IMR-90 (cell line): ENCODE measurements around the gene PRKN. TPM values are rescaled to one million over a fixed set of nuclear protein-coding genes. Genes with fewer than 3 reads are reported as not detected.

Source experiments
- ATAC-seq: fragments of 200-7000 bp; cut with Tn5 transposase; 2 replicates; pipeline ENCODE4 v1.9.1; 2020; ENCODE audit warnings: low read depth, mild to moderate bottlenecking, moderate library complexity
- BruUV-seq: library from RNA; stranded (reverse); fragments of 400-500 nt; replicated peaks from 2 replicates; lab custom pipeline; 2021; lab: Mats Ljungman, UMichigan
- CTCF ChIA-PET: fragments of 300-600 bp; formaldehyde crosslinking; extraction: SDS; loops from one replicate; lab custom pipeline; 2021; ENCODE audit warnings: antibody characterized with exemption; lab: Yijun Ruan, JAX
- POLR2A ChIA-PET: fragments of 300-600 bp; sonication (Branson Sonifier 250); formaldehyde crosslinking; loops from one replicate; lab custom pipeline; 2022; ENCODE audit warnings: antibody characterized with exemption; ENCODE audit not compliant: unreplicated experiment; lab: Charles Lee
- DNase-seq: peaks from one replicate; pipeline ENCODE4 v3.0.0; 2013
- H2AFZ ChIP-seq: replicated peaks from 2 replicates; pipeline ENCODE3; 2013; ENCODE audit warnings: low read length, mild to moderate bottlenecking; ENCODE audit not compliant: poor library complexity
- H2AK5ac ChIP-seq: 2 replicates; pipeline ENCODE4 v1.6.1; 2013; ENCODE audit warnings: low read depth, low read length, inconsistent platforms
- H2AK9ac ChIP-seq: replicated peaks from 2 replicates; pipeline ENCODE3; 2013; ENCODE audit warnings: mild to moderate bottlenecking, low read depth, low read length, moderate library complexity; ENCODE audit not compliant: poor library complexity
- H2BK120ac ChIP-seq: 2 replicates; pipeline ENCODE4 v1.6.1; 2013; ENCODE audit warnings: low read depth, low read length, inconsistent platforms
- H2BK15ac ChIP-seq: 3 replicates; pipeline ENCODE4 v1.6.1; 2013; ENCODE audit warnings: low read depth, low read length, inconsistent platforms
- H2BK20ac ChIP-seq: 2 replicates; pipeline ENCODE4 v1.6.1; 2013; ENCODE audit warnings: low read depth, mild to moderate bottlenecking, inconsistent platforms, low read length, moderate library complexity
- H2BK5ac ChIP-seq: 2 replicates; pipeline ENCODE4 v1.6.1; 2013; ENCODE audit warnings: mild to moderate bottlenecking, low read depth, low read length, inconsistent platforms; ENCODE audit not compliant: poor library complexity, severe bottlenecking
- H3K14ac ChIP-seq: replicated peaks from 2 replicates; pipeline ENCODE4 v1.6.1; 2013; ENCODE audit warnings: low read depth, low read length, inconsistent platforms
- H3K18ac ChIP-seq: 2 replicates; pipeline ENCODE4 v1.6.1; 2013; ENCODE audit warnings: low read depth, low read length, control low read depth
- H3K23ac ChIP-seq: 2 replicates; pipeline ENCODE4 v1.6.1; 2013; ENCODE audit warnings: low read depth, low read length, inconsistent platforms
- H3K27ac ChIP-seq: 2 replicates; pipeline ENCODE4 v1.5.1; 2013; ENCODE audit warnings: mild to moderate bottlenecking, control low read depth, low read length; ENCODE audit not compliant: insufficient read depth
- H3K27me3 ChIP-seq: 2 replicates; pipeline ENCODE4 v1.6.1; 2013; ENCODE audit warnings: low read length; ENCODE audit not compliant: control insufficient read depth, insufficient read depth
- H3K36me3 ChIP-seq: 2 replicates; pipeline ENCODE4 v1.6.1; 2013; ENCODE audit warnings: low read length, mixed read lengths; ENCODE audit not compliant: control insufficient read depth, insufficient read depth
- H3K4ac ChIP-seq: 2 replicates; pipeline ENCODE4 v1.6.1; 2013; ENCODE audit warnings: low read depth, low read length, inconsistent platforms
- H3K4me1 ChIP-seq: 2 replicates; pipeline ENCODE4 v1.6.1; 2013; ENCODE audit warnings: low read length, mixed read lengths; ENCODE audit not compliant: control insufficient read depth, insufficient read depth
- H3K4me2 ChIP-seq: 2 replicates; pipeline ENCODE4 v1.6.1; 2013; ENCODE audit warnings: low read depth, mild to moderate bottlenecking, control low read depth, low read length, moderate library complexity
- H3K4me3 ChIP-seq: 2 replicates; pipeline ENCODE4 v1.5.1; 2013; ENCODE audit warnings: low read depth, mild to moderate bottlenecking, control low read depth, low read length, moderate library complexity; ENCODE audit not compliant: insufficient read depth
- H3K56ac ChIP-seq: 2 replicates; pipeline ENCODE4 v1.6.1; 2013; ENCODE audit warnings: low read length, inconsistent platforms; ENCODE audit not compliant: insufficient read depth; ENCODE audit errors: extremely low read depth
- H3K79me1 ChIP-seq, 2 experiments: 2 replicates each; pipeline ENCODE4 v1.6.1; 2013; ENCODE audit warnings: low read length in 2 of 2, inconsistent platforms in 1 of 2, low read depth in 1 of 2
- H3K9ac ChIP-seq: 2 replicates; pipeline ENCODE4 v1.6.1; 2013; ENCODE audit warnings: low read depth, low read length, control low read depth
- H3K9me1 ChIP-seq: 2 replicates; pipeline ENCODE4 v1.6.1; 2013; ENCODE audit warnings: low read length, inconsistent platforms; ENCODE audit not compliant: insufficient read depth
- H3K9me3 ChIP-seq: 2 replicates; pipeline ENCODE4 v1.6.1; 2013; ENCODE audit warnings: low read length; ENCODE audit not compliant: control insufficient read depth, insufficient read depth
- H4K20me1 ChIP-seq: 2 replicates; pipeline ENCODE4 v1.6.1; 2013; ENCODE audit warnings: low read length, inconsistent platforms; ENCODE audit not compliant: insufficient read depth
- H4K5ac ChIP-seq: 2 replicates; pipeline ENCODE4 v1.6.1; 2013; ENCODE audit warnings: mild to moderate bottlenecking, low read depth, low read length, control low read depth
- H4K8ac ChIP-seq, 2 experiments: 2 replicates each; pipeline ENCODE4 v1.6.1; 2013; ENCODE audit warnings: low read depth in 2 of 2, low read length in 2 of 2, control low read depth in 1 of 2, inconsistent platforms in 1 of 2
- H4K91ac ChIP-seq: 2 replicates; pipeline ENCODE4 v1.6.1; 2013; ENCODE audit warnings: low read depth, low read length, inconsistent platforms; ENCODE audit not compliant: insufficient read depth
- BHLHE40 ChIP-seq: fragments of 150-350 bp; IDR thresholded peaks from 2 replicates; pipeline ENCODE4 v1.6.1; 2016; ENCODE audit warnings: mild to moderate bottlenecking, low read depth, low read length
- ELK1 ChIP-seq: fragments of 150-350 bp; IDR thresholded peaks from 2 replicates; pipeline ENCODE4 v1.6.1; 2016; ENCODE audit warnings: low read depth, mild to moderate bottlenecking, low read length, moderate library complexity, borderline replicate concordance
- MXI1 ChIP-seq: IDR thresholded peaks from 2 replicates; pipeline ENCODE4 v1.6.1; 2012; ENCODE audit warnings: low read depth, mild to moderate bottlenecking, low read length, moderate library complexity, borderline replicate concordance
- NFE2L2 ChIP-seq: fragments of 150-350 bp; IDR thresholded peaks from 2 replicates; pipeline ENCODE4 v1.6.1; 2016; ENCODE audit warnings: low read depth, mild to moderate bottlenecking, low read length
- RAD21 ChIP-seq: IDR thresholded peaks from 2 replicates; pipeline ENCODE4 v1.6.1; 2012; ENCODE audit warnings: low read length, improper control_type of control experiment
- WGBS, 2 experiments: methylation state at CpG; one replicate each; pipeline versions ENCODE4 v1.1.5 to v1.1.7; 2013; ENCODE audit warnings: missing lambda C conversion rate in 2 of 2; ENCODE audit not compliant: insufficient read length in 1 of 2; ENCODE audit errors: extremely low coverage in 2 of 2; 5-methylcytosine and 5-hydroxymethylcytosine counted together
- dilution Hi-C: fragments of 300-500 bp; cut with HindIII; formaldehyde crosslinking; loops from one replicate; pipeline ENCODE4 v1.14.3; 2018; ENCODE audit warnings: low sequenced_read_pairs; ENCODE audit not compliant: unreplicated experiment
- in situ Hi-C: fragments of 300-500 bp; cut with MboI; formaldehyde crosslinking; loops from 3 replicates; pipeline ENCODE4 v1.14.3; 2019; ENCODE audit warnings: low sequenced_read_pairs, inconsistent platforms, mixed read lengths
- intact Hi-C: fragments of 100-400 bp; cut with micrococcal nuclease; formaldehyde crosslinking; loops from 2 replicates; pipeline ENCODE4 v1.10.0; 2022
- polyA plus RNA-seq, 3 experiments: library from polyadenylated mRNA; depleted of rRNA; stranded (reverse); fragments of >200 nt; gene quantifications; 2 replicates each; pipeline ENCODE4 v1.2.3, GENCODE V29; 2012; ENCODE audit warnings: low replicate concordance in 1 of 3
- total RNA-seq: library from RNA; depleted of rRNA; stranded (reverse); fragments of >200 nt; gene quantifications from 2 replicates; pipeline ENCODE4 v1.2.3, GENCODE V29; 2012

The PRKN gene
- total and polyA plus RNA-seq, 2 of the 4 experiments (the other 2 are of a cell fraction) = 0.15 to 0.18 TPM

GRCh38 chr6:161526794-161527193 lies 1200.8 kb downstream of the PRKN start:
- Histone ChIP-seq H4K8ac (no peak overlapping the region), H3K4me2 (no peak overlapping the region), H3K4ac (no peak overlapping the region), H2BK120ac (no peak overlapping the region), H3K79me1 (no peaks in the 10 kb centered on the region), H3K9me1 (no peaks in the 10 kb centered on the region), H3K4me3 (no peak overlapping the region), H3K23ac (no peak overlapping the region), H4K91ac (no peak overlapping the region), H2BK5ac (no peak overlapping the region), H3K36me3 (no peaks in the 10 kb centered on the region), H4K20me1 (no peaks in the 10 kb centered on the region), H2BK15ac (no peak overlapping the region), H3K56ac (no peak overlapping the region), H2AFZ (no peak overlapping the region), H3K27me3 (no peaks in the 10 kb centered on the region), H2AK9ac (no peak overlapping the region), H3K14ac (no peak overlapping the region), H3K9me3 (peaks cover 11% of the 10 kb centered on the region), H3K4me1 (no peaks in the 10 kb centered on the region), H2BK20ac (no peak overlapping the region), H3K9ac (no peak overlapping the region), H4K5ac (no peak overlapping the region), H3K18ac (no peak overlapping the region), H3K27ac (no peak overlapping the region), H2AK5ac (no peak overlapping the region)
- ChIA-PET POLR2A (no interaction called here), CTCF (no interaction called here)
- TF ChIP-seq RAD21 (no peak), ELK1 (no peak), MXI1 (no peak), BHLHE40 (no peak), NFE2L2 (no peak)
- DNase-seq = no peak
- ATAC-seq = no peak
- in situ Hi-C loops (no loop called here), dilution Hi-C loops (no loop called here), intact Hi-C loops (no loop called here)
- no TSS peak for BruUV-seq
- WGBS, 2 experiments = no CpG with 5 or more reads among the region's 1 CpG
